ENCODE results near the gene OBP2B.

- no peak for TF ChIP-seq CTCF (conservative IDR thresholded peaks at IDR 0.05)
- TF ChIP-seq ZFX (IDR thresholded peaks at IDR 0.05): no peak
These were observed 12.2 kb upstream of the OBP2B start for GRCh38 chr9:133221177-133221809.

Data from C4-2B (cell line).